HG03442 (cell line): ENCODE measurements around the gene JUND.
"Not testable (repeated sequence)": the region's sequence is repeated elsewhere in the genome, so short reads cannot be mapped to it uniquely, and the experiment has no call there.

Experiments used
- ATAC-seq: cut with Tn5 transposase; IDR thresholded peaks from one replicate; pipeline ENCODE4 v1.9.1; 2021; ENCODE audit warnings: mild to moderate bottlenecking, moderate library complexity; ENCODE audit not compliant: unreplicated experiment

The JUND gene

DNA sequence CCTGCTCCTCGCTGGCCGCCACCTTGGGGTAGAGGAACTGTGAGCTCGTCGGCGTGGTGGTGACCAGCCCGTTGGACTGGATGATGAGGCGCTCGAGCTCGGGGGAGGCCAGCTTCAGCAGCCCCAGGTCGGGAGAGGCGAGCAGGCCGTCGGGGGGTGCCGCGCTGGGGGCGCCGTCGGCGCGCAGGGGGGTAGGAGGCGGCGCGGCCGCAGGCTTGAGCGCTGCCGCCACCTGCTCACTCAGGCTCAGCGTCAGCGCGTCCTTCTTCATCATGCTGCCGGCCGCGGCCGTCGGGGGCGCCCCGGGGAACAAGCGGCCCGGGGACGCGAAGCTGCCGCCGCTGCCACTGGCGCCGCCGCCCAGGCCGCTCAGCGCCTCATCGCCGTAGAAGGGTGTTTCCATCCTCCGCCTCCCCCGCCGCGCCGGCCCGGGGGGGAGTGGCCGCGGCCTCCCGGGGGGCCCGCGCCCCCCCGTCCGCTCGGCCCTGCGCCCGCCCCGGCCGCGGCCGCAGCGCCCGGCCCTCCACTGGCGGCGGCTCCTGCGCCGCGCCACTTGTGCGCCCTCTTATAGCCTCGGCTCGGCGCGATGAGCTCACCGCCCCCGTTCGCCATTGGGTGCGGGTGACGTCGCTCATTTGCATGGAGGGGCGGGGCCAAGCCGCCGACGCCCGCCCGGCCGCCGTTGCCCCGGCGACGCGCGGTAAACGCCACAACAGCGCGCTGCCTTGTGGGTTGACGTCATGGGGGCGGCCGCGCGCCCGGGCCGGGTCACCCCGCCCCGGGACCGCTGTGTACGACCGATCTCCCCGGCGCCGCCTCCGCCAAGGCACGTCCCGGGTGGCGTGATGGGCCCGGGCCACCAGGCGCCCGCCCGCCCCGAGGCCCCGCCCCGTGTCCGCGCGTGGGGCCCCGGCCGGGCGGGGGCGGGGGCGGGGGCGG is at the start of gene JUND:
Gene JUND (minus strand): TSS at position 541 of the 939 bp plus-strand sequence. CDS start 138 bp downstream, at position 403.
- ATAC-seq: peak; percentile 63

DNA sequence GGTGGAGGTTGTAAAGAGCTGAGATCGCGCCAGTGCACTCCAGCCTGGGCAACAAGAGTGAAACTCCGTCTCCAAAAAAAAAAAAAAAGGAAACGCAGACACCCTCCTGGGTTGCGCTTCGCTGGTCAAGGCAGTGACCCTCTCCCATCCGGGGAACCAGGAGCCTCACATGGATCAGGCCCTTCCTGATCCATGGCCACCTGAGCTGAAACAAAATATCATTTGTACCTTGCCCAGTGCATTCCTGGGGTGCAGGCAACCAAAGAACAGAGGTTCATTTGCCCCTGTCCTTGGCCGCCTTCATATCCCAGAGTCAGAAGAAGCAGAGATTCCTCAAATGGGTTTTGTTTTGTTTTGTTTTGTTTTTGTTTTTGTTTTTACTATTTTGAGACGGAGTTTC is 49.4 kb upstream of the JUND start:
- no peak for ATAC-seq

DNA sequence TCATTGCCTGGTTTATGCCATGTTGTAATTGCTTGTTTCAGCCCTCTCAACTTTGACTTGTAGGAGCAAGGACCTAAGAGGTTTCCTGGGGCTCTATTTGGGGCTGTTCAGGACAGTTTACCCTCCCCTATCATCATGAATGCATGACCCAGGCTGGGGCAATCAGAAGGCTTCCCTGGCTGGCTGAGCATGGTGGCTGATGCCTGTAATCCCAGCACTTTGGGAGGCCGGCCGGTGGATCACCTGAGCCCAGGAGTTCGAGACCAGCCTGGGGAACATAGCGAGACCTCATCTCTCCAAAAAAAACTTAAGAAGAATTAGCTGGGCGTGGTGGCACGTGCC is 47.6 kb upstream of the JUND start:
- ATAC-seq: no peak

DNA sequence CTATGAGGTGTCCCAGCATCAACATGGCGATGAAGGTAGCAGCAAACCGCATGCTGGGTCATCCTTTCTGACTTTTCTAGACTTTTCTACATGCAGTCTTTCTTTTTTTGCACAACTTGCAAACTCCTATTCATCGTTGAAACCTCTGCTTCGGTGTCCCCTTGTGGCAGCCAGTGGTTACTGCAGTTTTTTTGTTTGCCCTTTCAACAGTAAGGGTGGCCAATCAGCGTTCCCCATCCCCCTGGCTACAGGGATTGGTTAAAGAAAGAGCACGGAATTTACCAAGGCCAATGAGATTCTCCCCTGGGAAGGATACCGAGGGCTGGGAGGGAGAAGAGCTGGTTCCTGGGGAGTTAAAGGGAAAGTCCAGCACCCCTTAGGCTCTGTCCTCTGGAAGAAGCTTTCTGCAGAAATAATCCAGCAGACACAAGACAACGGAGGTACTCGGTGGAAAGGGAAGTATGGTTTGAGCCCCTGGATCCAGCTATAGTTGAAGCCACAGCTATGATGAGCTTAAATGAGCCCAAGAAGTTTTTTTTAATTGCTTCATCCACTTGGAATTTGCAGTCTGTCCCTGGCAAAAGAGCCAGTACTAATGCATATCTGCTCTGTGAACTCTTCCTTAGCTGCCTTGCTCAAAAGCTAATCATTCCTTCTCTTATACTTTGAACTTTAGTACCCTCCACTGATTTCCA is 47.1 kb upstream of the JUND start:
- peak; percentile 74 for ATAC-seq

DNA sequence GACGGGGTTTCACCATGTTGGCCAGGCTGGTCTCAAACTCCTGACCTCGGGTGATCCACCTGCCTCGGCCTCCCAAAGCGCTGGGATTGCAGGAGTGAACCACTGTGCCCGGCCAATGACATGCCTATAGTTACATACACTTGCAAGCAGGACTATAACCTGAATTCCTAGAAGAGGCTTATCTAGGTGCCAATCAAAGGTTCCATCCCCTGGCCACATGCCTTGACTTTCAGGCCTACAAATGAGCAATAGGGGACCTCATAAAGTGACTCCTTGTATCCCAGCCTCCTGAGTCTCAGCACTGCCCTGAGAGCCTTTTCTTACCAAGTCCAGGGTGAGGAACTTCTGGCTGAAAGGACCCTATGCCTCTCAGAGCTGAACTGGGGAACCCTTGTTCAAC is 45.4 kb upstream of the JUND start:
- ATAC-seq: no peak

DNA sequence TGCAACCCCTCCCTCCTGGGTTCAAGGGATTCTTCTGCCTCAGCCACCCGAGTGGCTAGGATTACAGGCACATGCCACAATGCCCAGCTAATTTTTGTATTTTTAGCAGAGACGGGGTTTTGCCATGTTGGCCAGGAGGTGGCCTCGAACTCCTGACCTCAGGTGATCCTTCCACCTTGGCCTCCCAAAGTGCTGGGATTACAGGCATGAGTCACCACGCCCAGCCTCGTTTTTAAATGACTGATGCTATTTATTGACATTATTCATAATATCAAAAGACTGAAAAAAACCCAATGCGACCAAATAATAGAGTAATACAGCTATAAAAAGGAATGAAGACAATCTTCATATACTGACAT is 42.9 kb upstream of the JUND start:
- ATAC-seq: not testable (repeated sequence)

DNA sequence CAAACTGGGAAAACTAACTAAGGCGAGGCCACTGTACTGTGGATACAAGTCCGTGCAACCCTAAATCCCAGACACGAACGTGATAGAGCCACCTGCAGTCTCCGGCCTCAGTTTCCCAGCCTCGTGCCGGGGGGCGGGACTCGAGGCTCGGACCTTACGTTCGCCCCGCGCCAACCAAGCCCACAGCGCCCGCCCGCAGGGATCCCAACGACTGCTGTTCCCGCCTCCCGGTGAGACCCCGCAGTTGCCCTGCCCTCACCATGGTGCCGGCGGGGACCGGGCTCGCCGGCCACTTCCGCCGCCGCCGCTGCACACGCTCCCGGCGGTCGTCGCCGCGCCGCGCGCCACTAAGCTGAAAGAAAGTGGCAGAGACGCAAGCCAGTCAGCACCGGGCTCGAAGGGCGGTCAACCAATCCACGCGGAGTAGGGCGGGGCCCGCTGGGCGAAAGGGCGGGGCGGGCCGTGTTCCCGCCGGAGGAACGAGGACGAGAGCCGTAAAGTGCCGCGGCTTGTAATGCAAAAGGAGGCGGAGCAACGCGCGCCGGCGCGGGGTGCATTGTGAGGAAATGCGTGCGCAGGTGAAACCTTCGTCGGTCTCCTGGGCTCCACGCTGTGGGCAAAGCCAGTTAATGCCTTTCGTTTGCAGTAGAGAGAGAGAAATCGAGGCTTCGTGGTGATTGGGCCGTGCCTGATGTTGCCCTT is 41.5 kb upstream of the JUND start, which contains the start of gene LSM4:
Gene LSM4 (minus strand): TSS at position 318 of the 702 bp plus-strand sequence. CDS start 56 bp downstream, at position 262.
- peak; percentile 91 for ATAC-seq

DNA sequence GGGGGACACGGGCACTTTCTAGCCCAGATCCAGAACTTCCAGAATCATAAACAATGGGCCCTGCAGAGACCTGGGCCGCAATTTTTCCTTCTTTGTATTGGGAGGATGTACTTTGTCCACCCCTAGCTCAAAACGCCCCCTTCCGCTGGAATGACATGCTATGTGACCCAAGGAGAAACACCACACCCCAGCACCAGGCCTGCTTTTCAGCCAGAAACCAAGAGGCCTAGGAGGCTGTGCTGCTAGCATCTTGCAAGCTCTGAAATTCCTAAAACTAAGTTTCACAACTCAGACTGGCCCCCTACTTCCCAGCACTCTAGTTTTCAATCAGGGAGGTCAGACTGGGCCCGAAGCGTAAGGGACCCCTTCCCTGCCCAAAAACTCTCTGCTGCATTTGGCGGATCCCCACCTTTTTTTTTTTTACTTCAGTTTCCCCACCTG is 40.9 kb upstream of the JUND start:
- no peak for ATAC-seq

DNA sequence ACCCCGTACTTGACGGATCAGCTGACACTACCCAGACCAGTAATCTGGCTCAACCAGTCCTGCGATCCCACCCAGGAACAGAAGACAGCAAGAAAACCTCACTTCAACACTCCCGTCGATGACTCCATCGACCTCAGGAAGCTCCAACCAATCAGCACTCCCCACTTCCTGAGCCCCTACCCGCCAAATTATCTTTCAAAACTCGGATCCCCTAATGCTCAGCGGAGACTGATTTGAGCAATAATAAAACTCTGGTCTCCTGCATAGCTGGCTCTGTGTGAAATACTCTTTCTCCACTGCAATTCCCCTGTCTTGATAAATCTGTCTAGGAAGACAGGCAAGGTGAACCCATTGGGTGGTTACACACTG is 40.3 kb upstream of the JUND start:
- no peak for ATAC-seq

DNA sequence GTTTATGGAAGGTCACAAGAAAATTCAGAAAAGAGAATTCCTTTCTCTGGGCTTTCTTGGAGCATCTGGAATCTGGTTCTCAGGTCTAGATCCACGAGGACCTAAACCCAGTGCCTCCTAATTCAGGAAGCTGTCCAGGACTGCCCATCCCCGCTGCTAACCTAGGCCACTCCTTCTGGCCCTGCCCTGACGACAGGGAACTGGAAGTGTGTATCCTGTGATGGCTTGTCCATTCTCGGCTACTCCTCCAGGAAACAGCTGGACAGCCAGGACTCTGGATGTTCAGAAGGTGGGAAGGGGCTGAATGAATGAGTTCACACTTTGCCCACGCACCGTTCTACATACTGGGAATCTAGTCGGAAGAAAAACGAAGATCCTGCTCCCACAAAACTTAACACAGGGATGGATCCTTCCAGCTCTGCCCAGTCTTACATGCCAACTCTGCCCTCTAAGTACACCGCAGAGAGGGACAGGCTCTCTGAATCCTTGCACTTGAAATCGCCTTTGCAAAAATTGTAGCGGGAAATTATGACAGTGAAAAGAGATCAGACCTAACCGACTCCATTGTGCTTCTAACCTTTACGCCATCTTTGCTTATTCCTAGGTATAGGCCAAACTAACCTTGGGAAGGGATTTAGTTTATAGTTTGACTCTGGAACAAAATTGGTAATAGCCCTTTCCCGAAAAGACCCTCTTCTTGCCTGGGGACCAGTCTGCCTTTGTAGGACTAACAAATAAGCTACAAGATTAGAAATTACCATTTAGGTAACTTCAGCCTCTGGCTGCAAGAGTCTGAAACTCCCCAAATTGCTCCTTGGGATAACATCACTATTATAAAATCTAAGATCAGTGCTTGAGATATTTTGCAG is 39.7 kb upstream of the JUND start:
- ATAC-seq: no peak

DNA sequence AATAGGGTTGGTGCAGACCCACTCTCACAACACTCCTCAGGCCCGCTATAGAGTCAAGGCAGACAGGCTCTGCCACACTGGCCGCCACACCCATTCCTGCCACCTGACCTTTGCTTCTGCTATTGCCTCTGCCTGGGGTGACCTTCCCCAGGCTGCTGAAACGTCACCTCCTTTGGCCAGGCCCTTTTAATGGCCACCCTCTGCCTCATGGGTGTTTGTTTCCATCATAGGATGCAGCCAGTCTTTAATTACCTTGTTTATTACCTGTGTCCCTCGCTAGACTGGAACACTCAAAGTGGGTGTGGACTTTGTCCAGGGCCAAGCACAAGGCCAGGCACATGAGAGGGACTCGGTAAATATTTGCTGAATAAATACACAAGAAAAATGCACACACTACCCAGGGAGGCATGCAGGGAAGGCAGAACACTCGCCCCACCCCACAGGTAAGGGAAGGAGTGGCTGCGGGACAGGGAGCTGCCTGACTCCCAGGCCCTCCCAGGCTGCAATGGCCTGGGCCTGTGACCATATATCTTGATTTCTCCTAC is 38.2 kb upstream of the JUND start:
- ATAC-seq: no peak

DNA sequence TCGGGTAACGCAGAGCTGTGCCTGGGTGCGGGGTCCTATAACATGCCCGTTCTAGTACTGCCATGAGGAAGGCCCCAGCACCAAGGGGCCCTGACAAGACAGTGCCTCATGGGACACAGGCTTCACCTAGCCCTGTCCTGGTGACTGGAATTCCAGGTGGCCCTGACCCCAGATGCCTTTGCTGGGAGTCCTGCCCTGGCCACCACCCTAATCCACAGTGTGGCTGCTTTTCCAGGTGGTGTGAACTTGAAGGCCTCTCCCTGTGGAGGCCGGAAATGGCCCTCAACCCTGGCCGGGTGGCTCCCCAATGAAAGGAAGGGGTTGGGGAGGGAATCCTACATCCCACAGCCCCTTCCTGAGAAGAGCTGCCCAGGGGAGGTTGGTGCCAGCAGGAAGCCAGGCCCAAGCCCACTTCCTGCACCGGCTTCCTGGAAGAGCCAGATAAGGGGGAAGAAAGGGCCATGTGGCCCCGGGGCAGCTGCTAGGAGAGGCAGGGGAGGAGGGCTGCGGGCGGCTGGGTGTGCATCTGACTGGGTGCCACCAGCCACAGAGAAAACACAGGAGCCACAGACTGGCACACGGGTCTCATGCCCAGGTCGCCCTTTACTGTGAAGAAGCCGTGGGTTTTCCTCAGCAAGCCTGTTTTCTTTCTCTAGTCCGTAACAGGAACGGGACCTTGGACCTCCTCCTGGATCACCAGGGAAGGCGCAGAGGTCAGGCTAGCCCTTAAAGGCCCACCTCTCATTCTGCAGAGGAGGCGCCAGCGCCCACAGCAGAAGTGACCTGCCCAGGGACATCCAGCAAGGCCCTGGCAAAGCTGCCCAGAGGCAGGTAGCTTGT is 36.8 kb upstream of the JUND start:
- ATAC-seq: no peak

DNA sequence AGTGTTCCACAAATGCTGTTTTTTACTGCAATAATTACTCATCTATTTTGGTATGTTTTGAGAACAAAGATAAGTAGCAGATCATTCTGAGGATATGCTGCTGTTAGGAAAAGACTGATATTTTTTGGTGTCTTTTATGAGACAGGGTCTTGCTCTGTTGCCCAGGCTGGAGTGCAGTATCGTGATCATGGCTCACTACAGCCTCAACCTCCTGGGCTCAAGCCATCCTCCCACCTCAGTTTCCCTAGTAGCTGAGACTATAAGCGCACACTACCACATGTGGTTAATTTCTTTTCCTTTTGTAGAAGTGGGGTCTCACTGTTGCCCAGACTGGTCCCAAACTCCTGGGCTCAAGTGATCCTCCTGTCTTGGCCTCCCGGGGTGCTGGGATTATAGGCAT is 32.0 kb upstream of the JUND start:
- ATAC-seq: no peak

DNA sequence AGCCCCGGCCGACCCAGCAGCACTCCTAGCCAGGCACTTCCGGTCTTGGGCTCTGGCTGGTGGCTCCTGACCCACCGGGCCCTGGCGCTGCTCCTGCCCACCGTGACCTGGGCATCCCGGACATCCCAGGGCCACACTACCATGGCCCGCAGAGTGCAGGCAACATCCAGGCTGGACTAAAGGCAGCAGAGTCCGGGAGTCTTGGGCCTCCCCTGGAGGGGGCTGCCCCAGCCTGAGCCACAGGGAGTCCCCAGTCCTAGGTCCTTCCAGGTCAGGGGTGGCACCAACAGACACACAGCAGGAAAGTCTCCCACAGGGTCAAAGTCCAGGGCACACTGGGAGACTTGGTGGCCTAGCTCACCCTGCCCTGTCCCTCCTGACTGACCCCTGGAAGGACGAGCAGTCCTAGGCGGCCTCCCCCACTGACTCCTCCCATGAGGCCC is 30.7 kb upstream of the JUND start:
- no peak for ATAC-seq

DNA sequence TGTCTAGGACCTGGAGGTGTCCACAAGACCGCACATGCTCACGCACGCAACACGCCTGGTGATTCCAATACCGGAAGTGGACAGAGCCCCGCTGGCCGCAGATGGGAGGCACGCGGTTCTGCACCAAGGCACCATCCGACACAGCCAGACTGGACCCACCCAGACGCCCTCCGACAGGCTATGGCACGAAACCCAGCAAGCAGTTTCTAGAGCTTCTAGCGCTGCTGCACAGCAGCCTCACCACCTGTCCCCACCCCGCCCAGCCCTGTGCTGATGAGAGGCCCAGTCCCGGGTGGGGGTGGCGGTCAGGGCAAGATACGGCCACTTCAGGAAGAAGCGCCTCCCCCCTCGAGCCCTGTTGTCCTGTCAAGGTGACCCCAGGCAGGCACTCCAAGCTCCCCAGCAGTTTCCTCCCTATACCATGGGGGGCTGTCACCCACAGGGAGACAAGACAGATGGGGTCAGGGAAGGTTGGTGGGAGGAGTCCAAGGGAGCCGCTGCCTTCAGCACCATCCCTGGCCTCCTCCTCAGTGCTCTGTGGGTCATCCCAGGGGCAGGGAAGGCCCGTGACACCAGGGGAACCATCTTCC is 30.2 kb upstream of the JUND start:
- ATAC-seq: no peak

DNA sequence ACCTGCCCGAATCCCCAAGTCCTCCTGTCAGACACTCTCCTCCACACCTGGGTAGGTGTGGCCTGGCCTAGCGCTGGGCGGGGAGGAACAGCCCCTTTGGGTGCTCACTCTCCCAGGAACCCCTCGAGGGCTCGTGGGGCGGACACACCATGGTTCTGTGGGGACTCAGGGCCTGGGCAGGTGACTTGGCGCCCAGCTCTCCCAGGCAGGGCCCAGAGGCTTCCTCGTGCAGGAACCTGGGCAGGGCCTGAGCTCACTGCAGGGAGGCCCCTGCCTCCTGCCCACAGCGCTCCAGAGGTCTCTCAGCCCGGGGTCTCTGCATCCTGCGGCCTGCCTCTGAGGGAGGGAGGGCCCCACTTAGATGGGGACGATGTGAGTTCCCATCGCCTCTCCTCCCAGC is 29.5 kb upstream of the JUND start:
- no peak for ATAC-seq

DNA sequence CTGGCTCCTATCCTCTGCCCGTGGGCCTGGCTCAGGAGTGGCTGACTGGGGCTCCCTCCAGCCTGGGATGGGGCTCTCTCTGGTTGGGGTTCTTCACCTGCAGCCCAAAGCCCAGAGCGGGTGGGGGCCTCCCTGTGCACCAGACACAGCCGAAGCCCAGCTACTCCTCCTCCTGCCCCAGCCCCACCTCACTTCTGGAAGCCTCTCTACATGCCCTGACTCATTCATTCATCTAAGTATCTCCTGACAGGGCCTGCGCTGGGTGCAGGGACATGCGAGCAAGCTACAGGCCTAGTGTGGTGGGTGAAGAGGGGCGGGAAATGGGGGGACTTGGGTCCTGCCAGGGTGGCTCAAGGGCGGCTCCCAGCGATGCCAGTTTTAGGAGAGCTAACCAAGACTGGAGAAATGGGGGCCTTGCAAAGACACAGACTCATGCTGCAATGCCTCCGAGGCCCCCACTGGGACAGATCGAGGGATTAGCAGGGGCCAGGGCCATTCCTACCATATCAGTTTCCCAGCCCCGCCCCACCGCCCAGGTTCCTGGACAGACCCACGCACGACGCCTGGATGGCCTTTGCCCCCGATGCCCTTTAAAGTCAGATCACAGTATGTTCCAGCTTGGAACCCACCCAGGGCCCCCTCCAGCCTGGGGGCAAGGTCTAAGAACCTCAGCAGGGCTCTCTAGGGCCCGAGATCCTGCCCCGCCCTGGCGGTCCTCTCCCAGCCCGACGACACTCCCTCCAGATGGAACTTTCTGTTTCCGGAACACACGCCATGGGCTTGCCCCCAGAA is 28.9 kb upstream of the JUND start:
- ATAC-seq: no peak

DNA sequence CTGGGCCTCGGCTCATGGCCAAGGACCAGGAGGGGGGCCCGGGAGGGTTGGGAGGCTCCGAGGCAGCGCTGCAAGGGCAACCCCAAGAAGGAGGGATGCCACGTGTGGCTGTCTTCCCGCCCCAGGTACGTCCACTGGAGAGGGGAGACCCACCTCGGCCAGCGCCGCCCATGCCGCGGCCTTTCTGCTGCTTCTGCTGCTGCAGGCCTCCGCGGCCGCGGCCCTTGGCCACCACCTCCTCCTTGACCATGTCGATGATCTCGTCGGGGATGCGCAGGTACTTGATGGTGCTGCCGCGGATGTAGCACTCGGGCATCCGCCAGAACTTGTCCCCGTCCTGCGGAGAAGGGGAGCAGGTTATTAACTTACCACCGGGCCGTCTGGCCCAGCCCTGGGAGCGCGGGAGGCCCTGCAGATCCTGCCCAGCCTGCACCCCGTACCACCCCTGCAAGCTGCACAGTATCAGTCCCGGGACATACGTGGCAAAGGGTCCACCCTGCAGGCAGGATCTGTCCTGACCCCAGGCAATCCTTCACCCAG is 28.2 kb upstream of the JUND start:
- no peak for ATAC-seq
